ENCODE measurements around the gene C2CD2. TPM values are rescaled to one million over a fixed set of nuclear protein-coding genes. Genes with fewer than 3 reads are reported as not detected.

C2CD2 gene
- total RNA-seq, 1 experiment from 2014 or later, result 9.8 TPM

GRCh38 chr21:41906770-41907169 is 47.0 kb downstream of the C2CD2 start:
- no peaks in the 10 kb centered on the region for H3K27me3 ChIP-seq (ENCODE audit: control insufficient read depth, insufficient read depth, low read length)
- no peak overlapping the region for H3K4me3 ChIP-seq (ENCODE audit: insufficient read depth, low read depth, low read length)
- H3K36me3 ChIP-seq (replicated peaks; ENCODE audit: control insufficient read depth, insufficient read depth, low read length), result no peaks in the 10 kb centered on the region; the same call in none of the 2 replicates
- DNase-seq, result no peak

GRCh38 chr21:41903559-41904351 is 50.1 kb downstream of the C2CD2 start:
- Histone ChIP-seq H3K4me3 (ENCODE audit: insufficient read depth, low read depth, low read length) (no peak overlapping the region), H3K27me3 (ENCODE audit: control insufficient read depth, insufficient read depth, low read length) (no peaks in the 10 kb centered on the region)
- DNase-seq, result no peak

DNA sequence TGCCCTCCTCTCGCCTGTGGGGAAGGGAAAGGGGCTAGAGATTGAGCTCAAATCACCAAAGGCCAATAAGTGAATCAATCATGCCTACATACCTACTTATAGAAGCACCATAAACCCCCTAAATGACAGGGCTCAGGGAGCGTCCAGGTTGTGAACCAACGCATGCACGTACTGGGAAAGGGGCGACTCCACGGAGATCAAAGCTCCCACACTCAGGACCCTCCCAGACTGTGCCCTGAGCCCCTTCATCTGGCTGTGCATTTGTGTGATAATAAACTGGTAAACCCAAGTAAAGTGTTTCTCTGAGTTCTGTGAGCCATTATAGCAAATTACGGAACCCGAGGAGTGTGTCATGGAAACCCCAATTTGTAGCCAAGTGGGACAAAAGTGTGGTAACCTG is 50.9 kb downstream of the C2CD2 start:
- H3K4me3 ChIP-seq (ENCODE audit: insufficient read depth, low read depth, low read length), result no peak overlapping the region
- no peak for DNase-seq
- no peaks in the 10 kb centered on the region for H3K27me3 ChIP-seq (ENCODE audit: control insufficient read depth, insufficient read depth, low read length)
- no peaks in the 10 kb centered on the region; the same call in none of the 2 replicates for H3K36me3 ChIP-seq (replicated peaks; ENCODE audit: control insufficient read depth, insufficient read depth, low read length)

More at GRCh38 chr21:41903559-41904351, 50.1 kb downstream of the C2CD2 start:
- no peaks in the 10 kb centered on the region; the same call in none of the 2 replicates for H3K36me3 ChIP-seq (replicated peaks; ENCODE audit: control insufficient read depth, insufficient read depth, low read length)

- DNase-seq, result no peak
- no peaks in the 10 kb centered on the region; the same call in none of the 2 replicates for H3K36me3 ChIP-seq (replicated peaks; ENCODE audit: control insufficient read depth, insufficient read depth, low read length)
- H3K27me3 ChIP-seq (ENCODE audit: control insufficient read depth, insufficient read depth, low read length), result no peaks in the 10 kb centered on the region
- H3K4me3 ChIP-seq (ENCODE audit: insufficient read depth, low read depth, low read length), result no peak overlapping the region
These were observed 52.0 kb downstream of the C2CD2 start for GRCh38 chr21:41901782-41902181.

DNA sequence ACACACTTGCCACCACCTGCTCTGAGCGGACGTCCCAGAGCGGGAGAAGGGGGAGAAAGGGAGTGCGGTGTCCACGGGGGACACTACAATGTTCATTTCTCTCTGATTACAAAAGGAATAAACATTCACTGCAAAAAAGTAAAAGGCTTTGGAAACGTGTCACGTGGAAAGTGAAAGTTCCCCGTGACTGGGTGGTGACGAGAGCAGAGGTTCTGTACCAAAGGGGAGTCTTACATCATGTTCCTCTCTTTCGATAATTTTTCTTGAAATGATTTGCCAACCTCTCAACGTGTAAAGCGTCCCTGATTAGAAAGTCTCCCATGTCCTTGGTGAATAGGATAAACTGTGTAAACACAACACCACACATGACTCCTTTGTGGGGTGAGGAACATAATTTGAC is 52.7 kb downstream of the C2CD2 start:
- no peak overlapping the region for H3K4me3 ChIP-seq (ENCODE audit: insufficient read depth, low read depth, low read length)
- H3K36me3 ChIP-seq (replicated peaks; ENCODE audit: control insufficient read depth, insufficient read depth, low read length), result no peaks in the 10 kb centered on the region; the same call in 1 of the 2 replicates
- no peak for DNase-seq
- H3K27me3 ChIP-seq (ENCODE audit: control insufficient read depth, insufficient read depth, low read length), result no peaks in the 10 kb centered on the region

DNA sequence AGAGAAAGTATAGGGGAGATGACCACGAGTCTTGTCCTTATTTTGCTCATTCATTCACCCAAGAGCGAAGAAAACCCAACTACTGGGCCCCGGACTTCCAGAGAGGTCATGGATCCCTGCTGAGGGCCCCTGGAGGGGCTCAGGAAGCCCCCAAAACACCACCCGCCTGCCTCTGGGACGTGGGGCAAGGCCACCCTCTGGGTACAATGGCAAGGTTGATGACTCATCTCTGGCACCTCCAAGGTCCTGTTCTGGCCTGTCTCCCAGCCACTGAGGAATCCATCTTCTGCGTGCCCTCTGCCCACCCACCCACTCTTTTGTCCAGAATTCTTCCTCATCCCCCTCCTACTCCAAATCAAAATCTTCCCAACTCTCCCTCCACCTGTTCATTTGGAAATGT is 53.4 kb downstream of the C2CD2 start:
- DNase-seq, result no peak
- no peaks in the 10 kb centered on the region; the same call in 1 of the 2 replicates for H3K36me3 ChIP-seq (replicated peaks; ENCODE audit: control insufficient read depth, insufficient read depth, low read length)
- no peaks in the 10 kb centered on the region for H3K27me3 ChIP-seq (ENCODE audit: control insufficient read depth, insufficient read depth, low read length)
- no peak overlapping the region for H3K4me3 ChIP-seq (ENCODE audit: insufficient read depth, low read depth, low read length)

GRCh38 chr21:41899426-41900202 is 54.2 kb downstream of the C2CD2 start:
- no peak for DNase-seq
- no peaks in the 10 kb centered on the region for H3K27me3 ChIP-seq (ENCODE audit: control insufficient read depth, insufficient read depth, low read length)
- H3K36me3 ChIP-seq (replicated peaks; ENCODE audit: control insufficient read depth, insufficient read depth, low read length), result no peaks in the 10 kb centered on the region; the same call in 1 of the 2 replicates
- no peak overlapping the region for H3K4me3 ChIP-seq (ENCODE audit: insufficient read depth, low read depth, low read length)

DNA sequence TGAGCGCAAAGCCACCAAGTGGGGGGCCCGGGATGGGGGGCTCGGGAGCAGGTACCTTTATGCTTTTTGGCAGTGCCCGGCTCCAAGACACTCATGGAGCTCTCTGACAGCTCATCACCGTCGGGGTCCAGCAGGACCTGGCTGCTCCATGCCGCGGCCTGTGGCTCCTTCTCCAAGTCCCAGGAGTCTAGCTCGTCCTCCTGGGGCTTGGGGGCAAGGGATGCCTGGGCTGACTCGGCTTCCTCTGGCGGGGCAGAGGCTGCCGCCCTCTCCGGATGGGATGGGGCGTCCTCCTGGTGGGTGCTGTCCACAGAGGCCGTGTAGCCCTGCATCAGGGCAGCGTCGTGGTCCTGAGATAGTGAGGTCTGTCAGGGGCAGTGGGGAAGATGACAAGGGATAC is 54.8 kb downstream of the C2CD2 start:
- DNase-seq, result no peak
- Histone ChIP-seq H3K27me3 (ENCODE audit: control insufficient read depth, insufficient read depth, low read length) (no peaks in the 10 kb centered on the region), H3K36me3 (replicated peaks; ENCODE audit: control insufficient read depth, insufficient read depth, low read length) (no peaks in the 10 kb centered on the region; the same call in 1 of the 2 replicates), H3K4me3 (ENCODE audit: insufficient read depth, low read depth, low read length) (no peak overlapping the region)

- Histone ChIP-seq H3K4me3 (ENCODE audit: insufficient read depth, low read depth, low read length) (no peak overlapping the region), H3K27me3 (ENCODE audit: control insufficient read depth, insufficient read depth, low read length) (no peaks in the 10 kb centered on the region), H3K36me3 (replicated peaks; ENCODE audit: control insufficient read depth, insufficient read depth, low read length) (no peaks in the 10 kb centered on the region; the same call in 1 of the 2 replicates)
- DNase-seq, result peak; percentile 73
These were observed 56.1 kb downstream of the C2CD2 start for GRCh38 chr21:41897700-41898099.

GRCh38 chr21:41897047-41897669 is 56.7 kb downstream of the C2CD2 start:
- H3K27me3 ChIP-seq (ENCODE audit: control insufficient read depth, insufficient read depth, low read length), result no peaks in the 10 kb centered on the region
- peak; percentile 72 for DNase-seq
- H3K36me3 ChIP-seq (replicated peaks; ENCODE audit: control insufficient read depth, insufficient read depth, low read length), result no peaks in the 10 kb centered on the region; the same call in 1 of the 2 replicates
- no peak overlapping the region for H3K4me3 ChIP-seq (ENCODE audit: insufficient read depth, low read depth, low read length)

DNA sequence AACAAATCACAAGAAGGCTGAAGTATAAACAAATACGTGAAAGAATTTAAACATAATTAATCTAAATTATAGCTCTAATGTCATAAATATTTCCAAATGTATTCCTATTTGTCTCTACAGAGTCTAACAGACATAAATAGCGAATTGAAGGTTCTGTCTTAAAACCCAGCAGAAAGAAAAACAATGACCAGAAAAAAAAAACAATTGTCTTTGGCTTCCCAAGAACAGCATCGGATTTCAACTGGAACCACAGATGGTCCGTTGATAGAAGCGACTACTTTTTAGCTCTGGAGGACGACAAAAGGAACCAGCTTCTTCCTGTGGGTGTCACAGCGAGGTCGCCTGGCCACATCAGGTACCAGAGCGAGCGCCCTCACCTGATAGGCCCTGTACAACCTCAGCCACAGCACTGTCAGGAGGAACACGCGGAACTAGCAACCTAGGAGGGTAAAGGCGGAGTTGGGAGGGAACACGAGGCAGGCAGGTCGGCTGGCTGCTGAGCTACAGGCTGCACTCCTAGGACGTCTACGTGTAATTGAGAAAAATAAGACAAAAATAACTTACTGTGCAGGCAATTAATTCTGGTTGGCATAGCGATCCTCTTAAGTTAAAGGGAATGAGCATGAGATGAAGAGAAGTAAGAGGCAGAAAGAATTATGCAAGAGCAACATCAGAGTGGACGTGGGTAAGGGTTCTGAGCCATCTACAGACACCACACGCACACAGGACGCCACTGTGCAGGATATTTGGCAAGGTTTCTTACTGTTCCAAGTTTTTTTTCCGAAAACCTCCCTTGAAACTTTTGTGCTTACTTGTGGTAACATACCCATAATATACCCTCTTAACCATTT is 58.0 kb downstream of the C2CD2 start:
- peak; percentile 68 for DNase-seq
- Histone ChIP-seq H3K27me3 (ENCODE audit: control insufficient read depth, insufficient read depth, low read length) (no peaks in the 10 kb centered on the region), H3K36me3 (replicated peaks; ENCODE audit: control insufficient read depth, insufficient read depth, low read length) (no peaks in the 10 kb centered on the region), H3K4me3 (ENCODE audit: insufficient read depth, low read depth, low read length) (no peak overlapping the region)

GRCh38 chr21:41894922-41895557 is 58.8 kb downstream of the C2CD2 start:
- no peaks in the 10 kb centered on the region for H3K27me3 ChIP-seq (ENCODE audit: control insufficient read depth, insufficient read depth, low read length)
- no peaks in the 10 kb centered on the region for H3K36me3 ChIP-seq (replicated peaks; ENCODE audit: control insufficient read depth, insufficient read depth, low read length)
- no peak overlapping the region for H3K4me3 ChIP-seq (ENCODE audit: insufficient read depth, low read depth, low read length)
- DNase-seq, result no peak

DNA sequence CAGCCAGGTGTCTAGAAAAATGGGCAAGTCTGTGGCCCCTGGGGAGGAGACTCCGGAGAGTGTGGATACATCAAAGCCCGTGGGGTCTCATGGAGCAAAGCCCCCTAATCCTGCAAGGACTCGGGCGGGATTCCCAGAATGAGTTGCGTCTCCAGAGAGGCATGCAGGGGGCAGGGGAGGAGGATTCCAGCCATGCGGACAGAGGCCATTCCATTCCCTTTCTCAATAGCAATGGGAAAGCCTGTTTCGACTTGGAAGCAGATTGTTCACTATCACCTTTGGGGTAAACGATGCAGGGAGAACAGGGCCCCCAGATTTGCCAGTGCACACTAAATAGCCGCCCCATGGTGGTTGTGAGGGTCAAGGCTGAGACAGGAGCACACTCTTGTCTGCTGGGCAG is 59.3 kb downstream of the C2CD2 start:
- H3K4me3 ChIP-seq (ENCODE audit: insufficient read depth, low read depth, low read length), result no peak overlapping the region
- no peaks in the 10 kb centered on the region for H3K36me3 ChIP-seq (replicated peaks; ENCODE audit: control insufficient read depth, insufficient read depth, low read length)
- no peaks in the 10 kb centered on the region for H3K27me3 ChIP-seq (ENCODE audit: control insufficient read depth, insufficient read depth, low read length)
- no peak for DNase-seq
